Prostate gland (tissue), 2 donors: ENCODE results near the gene ZFP91.

Experiments used
- CTCF ChIP-seq, 4 experiments: fragments of 200-600 bp in 2 of 4; fragments of 450-650 bp in 2 of 4; sonication (generic) in 2 of 4; IDR thresholded peaks; 1 replicate in 3 of 4; 2 replicates in 1 of 4; pipeline ENCODE4 v1.5.1; 2016 to 2019; ENCODE audit warnings: antibody characterized with exemption in 4 of 4, mild to moderate bottlenecking in 2 of 4, moderate library complexity in 2 of 4
- POLR2AphosphoS5 ChIP-seq: sonication (generic); formaldehyde crosslinking; IDR thresholded peaks from one replicate; pipeline ENCODE4 v1.6.1; 2017; ENCODE audit warnings: antibody characterized with exemption

- TF ChIP-seq CTCF (IDR thresholded peaks at IDR 0.05), result no peak
- TF ChIP-seq POLR2AphosphoS5, result no peak
Observed at GRCh38 chr11:58594826-58595225, 16.0 kb downstream of the ZFP91 start.
